H9 (cell line): ENCODE data around the gene RSPRY1. TPM values are rescaled to one million over a fixed set of nuclear protein-coding genes. Genes with fewer than 3 reads are reported as not detected.

Source experiments
- DNase-seq: peaks from one replicate; pipeline ENCODE4 v3.0.0-alpha.2; 2017
- H2AFZ ChIP-seq: one replicate; pipeline ENCODE4 v1.6.1; 2013; ENCODE audit warnings: mild to moderate bottlenecking, low read length, control low read depth, moderate library complexity
- H2AK5ac ChIP-seq: 2 replicates; pipeline ENCODE4 v1.6.1; 2013; ENCODE audit warnings: low read length, control low read depth, mixed read lengths; ENCODE audit not compliant: insufficient read length
- H2BK120ac ChIP-seq: one replicate; pipeline ENCODE4 v1.6.1; 2013; ENCODE audit warnings: low read depth, mild to moderate bottlenecking, low read length, control low read depth, inconsistent platforms; ENCODE audit not compliant: poor library complexity, severe bottlenecking
- H2BK12ac ChIP-seq: 2 replicates; pipeline ENCODE4 v1.6.1; 2013; ENCODE audit warnings: low read length, control low read depth, mixed read lengths, low read depth; ENCODE audit not compliant: insufficient read length
- H2BK15ac ChIP-seq: 2 replicates; pipeline ENCODE4 v1.6.1; 2013; ENCODE audit warnings: low read depth, low read length, control low read depth
- H2BK20ac ChIP-seq: one replicate; pipeline ENCODE4 v1.6.1; 2013; ENCODE audit warnings: low read depth, mild to moderate bottlenecking, low read length, control low read depth, inconsistent platforms; ENCODE audit not compliant: poor library complexity, severe bottlenecking
- H2BK5ac ChIP-seq: 2 replicates; pipeline ENCODE4 v1.6.1; 2013; ENCODE audit warnings: low read length, control low read depth, mixed read lengths; ENCODE audit not compliant: insufficient read length
- H3K14ac ChIP-seq: 2 replicates; pipeline ENCODE4 v1.6.1; 2013; ENCODE audit warnings: low read length, control low read depth; ENCODE audit not compliant: insufficient read depth
- H3K18ac ChIP-seq: 2 replicates; pipeline ENCODE4 v1.6.1; 2013; ENCODE audit warnings: low read depth, mild to moderate bottlenecking, mixed read lengths, low read length, control low read depth; ENCODE audit not compliant: insufficient read length
- H3K23ac ChIP-seq: 2 replicates; pipeline ENCODE4 v1.6.1; 2013; ENCODE audit warnings: low read length, control low read depth, mixed read lengths, low read depth; ENCODE audit not compliant: insufficient read length
- H3K23me2 ChIP-seq: 2 replicates; pipeline ENCODE4 v1.6.1; 2013; ENCODE audit warnings: low read depth, mild to moderate bottlenecking, mixed read lengths, low read length, control low read depth; ENCODE audit not compliant: insufficient read length, poor library complexity, severe bottlenecking
- H3K27ac ChIP-seq: 2 replicates; pipeline ENCODE4 v1.5.1; 2013; ENCODE audit warnings: low read length, control low read depth, mixed read lengths, low read depth; ENCODE audit not compliant: insufficient read length
- H3K27me3 ChIP-seq: 2 replicates; pipeline ENCODE4 v1.6.1; 2013; ENCODE audit warnings: low read length, control low read depth, inconsistent platforms; ENCODE audit not compliant: insufficient read depth
- H3K4ac ChIP-seq: 2 replicates; pipeline ENCODE4 v1.6.1; 2013; ENCODE audit warnings: low read depth, mild to moderate bottlenecking, control low read depth, inconsistent platforms, low read length, moderate library complexity
- H3K4me1 ChIP-seq: 2 replicates; pipeline ENCODE4 v1.6.1; 2013; ENCODE audit warnings: low read length, control low read depth, inconsistent platforms; ENCODE audit not compliant: insufficient read depth
- H3K4me2 ChIP-seq: 2 replicates; pipeline ENCODE4 v1.6.1; 2013; ENCODE audit warnings: low read length, control low read depth, mixed read lengths; ENCODE audit not compliant: insufficient read length, insufficient read depth
- H3K56ac ChIP-seq: 2 replicates; pipeline ENCODE4 v1.6.1; 2013; ENCODE audit warnings: low read depth, mild to moderate bottlenecking, mixed read lengths, low read length, control low read depth; ENCODE audit not compliant: insufficient read length
- H3K79me1 ChIP-seq: 2 replicates; pipeline ENCODE4 v1.6.1; 2013; ENCODE audit warnings: low read depth, mild to moderate bottlenecking, moderate library complexity, low read length, control low read depth, inconsistent platforms; ENCODE audit not compliant: insufficient read depth, poor library complexity, severe bottlenecking
- H3K79me2 ChIP-seq: 2 replicates; pipeline ENCODE4 v1.6.1; 2013; ENCODE audit warnings: low read length, control low read depth, inconsistent platforms; ENCODE audit not compliant: insufficient read depth
- H3K9ac ChIP-seq: 2 replicates; pipeline ENCODE4 v1.6.1; 2013; ENCODE audit warnings: low read length, control low read depth, mixed read lengths; ENCODE audit not compliant: insufficient read length; ENCODE audit errors: extremely low read depth
- H3K9me3 ChIP-seq: one replicate; pipeline ENCODE4 v1.6.1; 2013; ENCODE audit warnings: low read depth, low read length, inconsistent platforms; ENCODE audit not compliant: control insufficient read depth
- H3T11ph ChIP-seq: one replicate; pipeline ENCODE4 v1.6.1; 2013; ENCODE audit warnings: mild to moderate bottlenecking, low read length, control low read depth, inconsistent platforms
- H4K20me1 ChIP-seq: one replicate; pipeline ENCODE4 v1.6.1; 2013; ENCODE audit not compliant: control insufficient read depth, insufficient read length, insufficient read depth
- H4K5ac ChIP-seq: 2 replicates; pipeline ENCODE4 v1.6.1; 2013; ENCODE audit warnings: low read depth, mild to moderate bottlenecking, mixed read lengths, low read length, control low read depth; ENCODE audit not compliant: insufficient read length
- H4K8ac ChIP-seq: replicated peaks from 2 replicates; pipeline ENCODE4 v1.6.1; 2013; ENCODE audit warnings: low read length, control low read depth, mixed read lengths, low read depth; ENCODE audit not compliant: insufficient read length
- H4K91ac ChIP-seq: 2 replicates; pipeline ENCODE4 v1.6.1; 2013; ENCODE audit warnings: low read depth, mild to moderate bottlenecking, moderate library complexity, mixed read lengths, low read length, control low read depth; ENCODE audit not compliant: insufficient read length
- H3K27ac Mint-ChIP-seq, 3 experiments: 2 replicates in 2 of 3; 3 replicates in 1 of 3; pipeline ENCODE4 v1.8.0; 2020 to 2021; ENCODE audit warnings: mixed read lengths in 3 of 3, mild to moderate bottlenecking in 1 of 3, moderate library complexity in 1 of 3
- H3K27me3 Mint-ChIP-seq: 2 replicates; pipeline ENCODE4 v1.8.0; 2021; ENCODE audit warnings: low read depth, mild to moderate bottlenecking, moderate library complexity, mixed read lengths
- H3K36me3 Mint-ChIP-seq, 3 experiments: 2 replicates in 2 of 3; 3 replicates in 1 of 3; pipeline ENCODE4 v1.8.0; 2020 to 2021; ENCODE audit warnings: low read depth in 3 of 3, mixed read lengths in 3 of 3; ENCODE audit not compliant: insufficient read depth in 1 of 3
- H3K4me1 Mint-ChIP-seq, 2 experiments: 2 replicates each; pipeline ENCODE4 v1.8.0; 2020; ENCODE audit warnings: mixed read lengths in 2 of 2
- H3K4me3 Mint-ChIP-seq, 2 experiments: 2 replicates in 1 of 2; 3 replicates in 1 of 2; pipeline ENCODE4 v1.8.0; 2020 to 2021; ENCODE audit warnings: mild to moderate bottlenecking in 2 of 2, mixed read lengths in 2 of 2, moderate library complexity in 1 of 2
- H3K9me3 Mint-ChIP-seq, 2 experiments: 2 replicates in 1 of 2; 3 replicates in 1 of 2; pipeline ENCODE4 v1.8.0; 2020; ENCODE audit warnings: mild to moderate bottlenecking in 2 of 2, mixed read lengths in 2 of 2, moderate library complexity in 1 of 2
- WGBS: extraction: QIAGEN DNeasy Blood & Tissue Kit; methylation state at CpG from one replicate; pipeline ENCODE4 v1.1.7; 2013; ENCODE audit warnings: missing lambda C conversion rate, low lambda C conversion rate, mixed read lengths; ENCODE audit not compliant: insufficient read length; ENCODE audit errors: extremely low coverage; 5-methylcytosine and 5-hydroxymethylcytosine counted together
- total RNA-seq: library from RNA; stranded (reverse); gene quantifications from 2 replicates; pipeline ENCODE4 v1.2.1, GENCODE V29; 2021
- TF ChIP-seq, protein P1 (sequence below): fragments of 200-600 bp; sonication (generic); conservative IDR thresholded peaks from 3 replicates; pipeline ENCODE4 v1.8.0; 2021; ENCODE audit warnings: antibody characterized with exemption, mild to moderate bottlenecking

RSPRY1 gene
- total RNA-seq, 1 experiment from 2014 or later: 36.1 TPM

DNA sequence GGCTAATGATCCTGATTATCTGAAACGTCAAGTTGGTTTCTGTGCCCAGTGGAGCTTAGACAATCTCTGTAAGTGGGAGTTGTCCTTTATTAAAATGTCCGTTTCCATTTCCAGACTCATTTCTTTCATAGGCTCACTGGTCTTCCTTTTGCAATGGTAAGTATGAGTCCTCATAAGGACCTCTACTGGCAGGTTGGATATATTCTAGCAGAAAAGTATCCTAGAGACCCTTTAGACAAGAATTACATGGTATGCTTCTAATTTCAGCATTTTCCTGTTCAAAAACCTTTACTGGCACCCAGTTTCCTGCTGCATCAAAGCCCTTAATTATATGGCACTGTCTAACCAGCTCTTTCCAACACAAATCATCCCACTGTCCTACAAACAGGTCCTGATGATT is 30.8 kb downstream of the RSPRY1 start:
- no peak overlapping the region for H3K4me3 Mint-ChIP-seq
- WGBS: no CpG with 5 or more reads among the region's 2 CpGs

More for the DNA sequence above, 30.8 kb downstream of the RSPRY1 start:
- Histone ChIP-seq H4K20me1 (no peaks in the 10 kb centered on the region), H3K23ac (no peak overlapping the region), H3K79me1 (no peaks in the 10 kb centered on the region), H2AFZ (no peak overlapping the region), H3K4me2 (no peak overlapping the region), H2BK15ac (no peak overlapping the region), H3K4me1 (no peaks in the 10 kb centered on the region), H2AK5ac (no peak overlapping the region), H3K27ac (no peak overlapping the region), H3K79me2 (no peaks in the 10 kb centered on the region), H3K23me2 (no peaks in the 10 kb centered on the region), H3K56ac (no peak overlapping the region), H2BK5ac (no peak overlapping the region), H2BK20ac (no peak overlapping the region), H3K18ac (no peak overlapping the region), H3K4ac (no peak overlapping the region), H4K5ac (no peak overlapping the region), H2BK12ac (no peak overlapping the region), H3K14ac (no peak overlapping the region), H3K9ac (no peak overlapping the region), H4K91ac (no peak overlapping the region), H2BK120ac (no peak overlapping the region), H3K9me3 (no peaks in the 10 kb centered on the region), H3T11ph (no peak overlapping the region), H4K8ac (no peak overlapping the region), H3K27me3 (no peaks in the 10 kb centered on the region; the same call in 1 of the 2 replicates)
- TF ChIP-seq, protein P1, sequence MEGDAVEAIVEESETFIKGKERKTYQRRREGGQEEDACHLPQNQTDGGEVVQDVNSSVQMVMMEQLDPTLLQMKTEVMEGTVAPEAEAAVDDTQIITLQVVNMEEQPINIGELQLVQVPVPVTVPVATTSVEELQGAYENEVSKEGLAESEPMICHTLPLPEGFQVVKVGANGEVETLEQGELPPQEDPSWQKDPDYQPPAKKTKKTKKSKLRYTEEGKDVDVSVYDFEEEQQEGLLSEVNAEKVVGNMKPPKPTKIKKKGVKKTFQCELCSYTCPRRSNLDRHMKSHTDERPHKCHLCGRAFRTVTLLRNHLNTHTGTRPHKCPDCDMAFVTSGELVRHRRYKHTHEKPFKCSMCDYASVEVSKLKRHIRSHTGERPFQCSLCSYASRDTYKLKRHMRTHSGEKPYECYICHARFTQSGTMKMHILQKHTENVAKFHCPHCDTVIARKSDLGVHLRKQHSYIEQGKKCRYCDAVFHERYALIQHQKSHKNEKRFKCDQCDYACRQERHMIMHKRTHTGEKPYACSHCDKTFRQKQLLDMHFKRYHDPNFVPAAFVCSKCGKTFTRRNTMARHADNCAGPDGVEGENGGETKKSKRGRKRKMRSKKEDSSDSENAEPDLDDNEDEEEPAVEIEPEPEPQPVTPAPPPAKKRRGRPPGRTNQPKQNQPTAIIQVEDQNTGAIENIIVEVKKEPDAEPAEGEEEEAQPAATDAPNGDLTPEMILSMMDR: no peak
- no peak for DNase-seq
- peaks cover 36 to 82% (median 70%) of the 10 kb centered on the region in 3 experiments for H3K36me3 Mint-ChIP-seq
- H3K27me3 Mint-ChIP-seq: no peaks in the 10 kb centered on the region
- H3K4me1 Mint-ChIP-seq: no peaks in the 10 kb centered on the region
- no peak overlapping the region for H3K27ac Mint-ChIP-seq
- no peaks in the 10 kb centered on the region for H3K9me3 Mint-ChIP-seq
